Pons (tissue), 1 donor: ENCODE measurements around the gene C1orf226.

ENCODE experiments used
- DNase-seq: peaks from one replicate; pipeline ENCODE4 v3.0.0-alpha.2; 2016; ENCODE audit warnings: low spot score

C1orf226 gene

DNA sequence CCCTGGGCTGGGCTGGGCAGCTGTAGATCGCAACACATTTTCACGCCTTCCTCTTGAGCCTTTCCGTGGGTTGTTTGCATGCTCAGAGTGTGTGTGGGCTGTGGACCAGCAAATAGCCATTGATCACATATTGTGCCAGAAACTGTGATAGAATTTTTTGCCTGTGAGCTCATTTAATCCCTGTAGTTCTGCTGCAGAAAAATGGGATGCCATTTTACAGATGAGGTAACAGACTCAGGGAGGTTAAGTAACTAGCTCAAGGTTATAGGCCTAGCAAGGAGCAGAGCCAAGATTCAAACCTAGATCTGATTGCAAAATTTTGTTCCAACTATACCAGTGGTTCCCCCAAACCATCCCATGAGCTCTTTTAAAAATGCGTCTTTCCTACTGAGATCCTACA is 15.4 kb upstream of the C1orf226 start:
- DNase-seq, result no peak

DNA sequence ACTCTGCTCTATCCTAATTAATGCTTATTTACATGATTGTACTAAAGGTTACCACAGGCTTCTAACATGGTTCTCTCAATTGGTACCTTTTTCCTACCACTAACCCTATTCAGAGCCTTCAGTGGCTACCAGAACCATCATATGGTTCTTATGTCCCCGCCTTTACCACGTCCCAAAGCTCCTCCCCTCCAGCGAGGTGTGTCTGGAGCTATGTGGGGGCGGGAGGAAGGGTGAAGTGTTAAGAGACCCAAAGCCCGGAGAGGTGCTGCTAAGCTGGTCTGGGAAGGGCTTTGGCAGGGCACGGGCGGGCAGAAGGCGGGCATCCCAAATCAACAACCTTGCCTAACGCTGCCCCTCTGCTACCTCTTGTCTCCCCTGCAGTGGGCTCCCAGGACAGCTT is 14.9 kb upstream of the C1orf226 start:
- DNase-seq, result no peak

DNA sequence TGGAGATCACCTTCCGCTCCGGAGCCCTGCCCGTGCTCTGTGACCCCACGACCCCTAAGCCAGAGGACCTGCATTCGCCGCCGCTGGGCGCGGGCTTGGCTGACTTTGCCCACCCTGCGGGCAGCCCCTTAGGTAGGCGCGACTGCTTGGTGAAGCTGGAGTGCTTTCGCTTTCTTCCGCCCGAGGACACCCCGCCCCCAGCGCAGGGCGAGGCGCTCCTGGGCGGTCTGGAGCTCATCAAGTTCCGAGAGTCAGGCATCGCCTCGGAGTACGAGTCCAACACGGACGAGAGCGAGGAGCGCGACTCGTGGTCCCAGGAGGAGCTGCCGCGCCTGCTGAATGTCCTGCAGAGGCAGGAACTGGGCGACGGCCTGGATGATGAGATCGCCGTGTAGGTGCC is 14.5 kb upstream of the C1orf226 start:
- no peak for DNase-seq

DNA sequence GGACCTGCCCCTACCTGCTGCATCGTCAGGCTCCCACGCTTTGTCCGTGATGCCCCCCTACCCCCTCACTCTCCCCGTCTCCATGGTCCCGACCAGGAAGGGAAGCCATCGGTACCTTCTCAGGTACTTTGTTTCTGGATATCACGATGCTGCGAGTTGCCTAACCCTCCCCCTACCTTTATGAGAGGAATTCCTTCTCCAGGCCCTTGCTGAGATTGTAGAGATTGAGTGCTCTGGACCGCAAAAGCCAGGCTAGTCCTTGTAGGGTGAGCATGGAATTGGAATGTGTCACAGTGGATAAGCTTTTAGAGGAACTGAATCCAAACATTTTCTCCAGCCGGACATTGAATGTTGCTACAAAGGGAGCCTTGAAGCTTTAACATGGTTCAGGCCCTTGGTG is 13.8 kb upstream of the C1orf226 start:
- no peak for DNase-seq

DNA sequence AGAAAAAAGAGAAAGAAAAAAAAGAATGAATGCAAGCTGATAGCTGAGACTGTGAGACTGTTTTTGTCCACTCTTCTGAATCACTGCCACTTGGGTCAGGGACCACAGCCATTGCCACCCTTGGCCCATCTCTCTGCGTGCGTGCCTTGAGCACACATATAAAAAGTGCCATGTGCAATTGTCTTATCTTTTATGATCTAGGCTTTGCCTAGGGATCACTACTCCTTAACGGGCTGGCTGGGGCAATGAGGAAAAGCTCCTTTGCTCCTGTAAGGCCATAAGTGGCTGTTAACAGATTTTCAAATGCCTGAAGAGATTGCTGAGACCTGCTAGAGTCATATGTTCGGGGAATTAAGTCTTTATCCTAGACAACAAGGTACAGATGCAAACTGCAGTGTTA is 13.1 kb upstream of the C1orf226 start:
- DNase-seq, result no peak

DNA sequence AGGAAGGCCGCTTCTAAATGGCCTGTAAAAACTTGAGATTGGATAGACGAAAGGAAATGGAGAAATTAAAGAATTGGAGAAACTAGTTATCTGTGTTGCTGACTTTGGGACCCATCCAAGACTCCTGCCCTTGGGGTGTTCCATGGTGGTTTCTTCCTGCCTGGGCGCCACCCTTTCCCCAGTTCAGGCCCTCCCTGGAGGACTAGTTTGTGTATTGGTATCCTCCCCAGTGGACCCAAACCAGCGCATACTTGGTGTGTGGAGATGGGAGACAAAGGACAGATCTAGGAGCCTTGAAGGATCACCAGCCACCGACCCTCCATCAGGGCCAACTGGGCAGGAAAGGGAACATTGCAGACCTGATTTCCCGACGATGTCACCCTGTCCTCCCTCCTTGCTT is 12.0 kb upstream of the C1orf226 start:
- DNase-seq, result no peak

DNA sequence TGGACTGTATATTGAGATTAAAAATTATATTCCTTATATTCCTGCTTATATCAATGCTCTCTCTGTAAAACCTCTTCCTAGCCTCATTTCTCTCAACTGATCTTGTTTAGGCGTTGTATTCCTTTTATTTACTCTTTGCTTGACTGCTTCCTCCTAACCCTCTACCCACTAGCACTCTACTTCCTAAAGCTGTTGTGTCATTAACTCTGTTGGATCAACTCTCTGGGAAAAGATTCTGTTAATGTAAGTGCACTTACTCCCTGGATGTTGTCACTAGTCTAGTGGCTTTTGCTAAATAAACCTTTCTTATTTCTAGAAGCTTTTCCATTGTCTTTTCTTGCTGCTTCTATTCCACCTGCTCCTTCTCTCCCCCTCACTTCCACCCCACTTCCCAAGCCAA is 11.4 kb upstream of the C1orf226 start:
- DNase-seq, result no peak

DNA sequence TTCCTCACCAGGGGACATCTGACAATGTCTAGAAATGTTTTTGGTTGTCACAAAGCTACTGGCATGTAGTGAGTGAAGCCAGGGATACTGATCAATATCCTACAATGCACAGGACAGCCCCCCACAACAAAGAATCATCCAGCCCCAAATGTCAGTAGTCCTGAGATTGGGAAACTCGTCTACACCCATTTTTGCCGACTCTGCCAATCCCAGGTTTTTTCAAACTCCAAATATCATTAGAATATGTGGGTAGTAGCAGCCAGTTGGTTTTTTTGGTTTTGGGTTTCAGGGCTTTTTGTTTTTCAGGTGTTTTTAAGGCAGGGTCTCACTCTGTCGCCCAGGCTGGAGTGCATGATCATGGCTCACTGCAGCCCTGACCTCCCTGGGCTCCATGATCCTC is 10.8 kb upstream of the C1orf226 start:
- DNase-seq, result no peak

DNA sequence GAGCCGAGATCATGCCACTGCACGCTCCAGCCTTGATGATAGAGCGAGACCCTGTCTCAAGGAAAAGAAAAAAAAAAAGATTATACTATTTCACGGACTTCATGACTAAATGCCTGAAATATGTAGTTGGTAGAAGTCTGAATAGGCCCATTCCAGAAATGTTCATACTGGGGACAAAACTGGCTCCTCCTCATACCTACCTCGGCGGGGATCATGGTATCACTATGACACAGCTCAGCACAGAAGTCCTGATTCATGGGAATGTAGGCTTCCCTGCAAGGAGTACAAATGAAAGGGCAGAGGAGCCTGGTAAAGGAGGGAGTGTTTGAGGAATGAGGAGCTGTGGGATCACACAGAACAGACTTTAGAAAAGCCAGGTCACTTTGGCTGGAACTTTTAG is 9.9 kb upstream of the C1orf226 start:
- DNase-seq, result no peak

DNA sequence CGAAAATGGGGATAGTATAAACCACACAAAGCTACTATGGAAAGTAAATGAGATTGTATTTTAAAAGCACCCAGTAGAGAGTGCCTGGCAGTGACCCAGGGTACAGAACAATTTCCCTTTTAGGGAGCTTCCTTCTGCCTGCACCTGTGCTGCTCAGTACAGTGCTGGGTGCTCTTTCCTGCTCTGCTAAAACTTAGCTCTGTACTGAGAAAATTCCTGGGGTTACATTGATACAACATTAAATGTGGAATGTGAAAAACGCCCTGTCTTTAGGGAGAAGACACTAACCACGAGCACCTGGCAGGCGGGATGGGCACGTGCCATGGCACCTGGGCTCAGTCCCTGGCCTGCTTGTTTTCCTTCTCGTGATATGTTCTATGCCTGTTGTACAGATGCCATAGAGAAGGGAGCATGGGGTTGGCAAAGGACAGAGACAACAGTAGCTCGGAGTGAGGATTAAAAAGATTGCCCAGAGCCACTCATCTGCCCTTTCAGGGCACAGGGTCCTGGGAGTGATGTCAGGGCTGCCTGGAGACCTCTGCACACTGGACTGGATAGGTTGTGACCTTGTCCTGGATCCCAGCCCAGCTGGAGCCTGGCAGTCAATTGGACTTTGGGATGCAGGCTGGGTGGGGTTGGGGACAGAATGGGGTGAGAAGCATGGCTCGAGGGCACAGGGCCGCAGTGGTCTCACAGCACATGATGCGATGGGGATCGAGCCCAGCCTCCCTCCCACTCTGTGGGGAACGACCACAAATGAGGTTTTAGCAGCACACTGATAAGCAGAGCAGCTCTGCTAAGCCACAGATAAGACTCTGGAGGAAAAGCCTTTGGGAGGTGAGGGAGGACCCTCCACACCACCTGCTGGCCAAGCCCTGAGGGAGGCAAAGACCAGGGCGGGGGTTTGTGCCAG is 9.1 kb upstream of the C1orf226 start:
- no peak for DNase-seq

DNA sequence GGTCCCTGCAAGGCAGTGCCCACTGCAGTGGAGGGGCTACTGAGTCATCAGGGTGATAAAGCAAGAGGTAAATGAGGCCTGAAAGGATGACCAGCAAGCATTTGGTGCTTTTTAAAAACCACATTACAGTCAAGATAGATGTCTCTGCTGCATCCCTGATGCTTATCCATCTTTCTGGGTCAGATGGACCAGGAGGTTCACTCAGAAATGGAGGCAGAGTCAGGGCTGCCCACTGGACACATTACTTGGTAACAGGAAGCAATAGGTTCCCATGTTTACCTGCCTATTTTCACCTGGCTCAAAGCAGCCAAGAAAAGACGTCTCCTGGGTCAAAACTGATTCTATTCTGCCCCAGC is 8.5 kb upstream of the C1orf226 start:
- no peak for DNase-seq

DNA sequence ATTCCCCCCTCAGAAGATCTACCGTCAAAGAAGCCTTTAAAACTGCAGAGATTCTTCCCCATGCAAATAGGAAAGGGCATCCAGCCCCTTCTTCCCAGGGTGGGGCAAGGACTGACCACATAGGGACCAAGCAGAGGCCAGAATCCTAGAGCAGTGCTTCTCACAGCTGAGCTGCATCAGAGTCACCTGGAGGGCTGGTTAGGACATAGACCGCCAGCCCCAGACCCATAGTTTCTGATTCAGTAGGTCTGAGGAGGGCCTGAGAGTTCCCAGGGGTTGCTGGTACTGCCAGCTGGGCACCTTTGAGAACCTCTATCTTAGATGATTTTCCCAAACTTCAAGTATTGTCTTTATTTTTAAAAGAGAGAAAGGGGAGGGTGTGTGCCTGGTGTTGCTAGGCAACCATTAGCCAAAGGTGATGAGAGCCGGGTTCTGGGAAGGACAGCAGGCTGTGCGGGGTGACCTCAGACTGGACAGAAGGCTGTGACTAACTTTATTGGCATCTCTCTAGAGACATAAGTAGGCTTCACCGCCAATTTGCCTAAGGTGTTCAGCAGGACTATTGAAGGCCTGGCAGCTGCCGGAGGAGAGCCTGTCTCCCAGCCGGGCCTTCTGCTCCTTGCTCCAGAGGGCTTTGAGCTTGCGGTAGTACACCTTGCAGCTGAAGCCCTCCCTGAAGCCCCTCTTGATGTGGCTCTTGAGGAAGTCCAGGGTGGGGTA is 7.8 kb upstream of the C1orf226 start:
- no peak for DNase-seq

DNA sequence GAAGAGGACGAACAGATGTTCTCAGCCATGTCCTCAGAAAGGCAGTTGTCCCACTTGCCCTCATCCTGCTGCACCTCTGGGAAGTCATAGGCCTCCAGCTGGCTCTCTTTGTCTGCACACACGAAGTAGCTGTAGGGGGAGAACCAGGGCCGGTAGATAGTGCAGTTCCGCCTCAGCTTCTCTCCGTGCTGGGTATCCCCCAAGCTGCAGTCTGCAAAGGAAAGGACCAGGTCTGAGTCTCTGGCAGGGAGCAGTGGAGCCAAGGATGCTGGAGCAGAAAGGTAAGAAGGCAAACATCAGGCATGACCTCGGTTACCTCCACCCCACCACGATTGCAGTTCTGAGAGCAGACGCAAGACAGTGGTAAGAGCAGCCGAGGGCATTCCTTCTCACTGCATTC is 7.1 kb upstream of the C1orf226 start:
- DNase-seq, result no peak

DNA sequence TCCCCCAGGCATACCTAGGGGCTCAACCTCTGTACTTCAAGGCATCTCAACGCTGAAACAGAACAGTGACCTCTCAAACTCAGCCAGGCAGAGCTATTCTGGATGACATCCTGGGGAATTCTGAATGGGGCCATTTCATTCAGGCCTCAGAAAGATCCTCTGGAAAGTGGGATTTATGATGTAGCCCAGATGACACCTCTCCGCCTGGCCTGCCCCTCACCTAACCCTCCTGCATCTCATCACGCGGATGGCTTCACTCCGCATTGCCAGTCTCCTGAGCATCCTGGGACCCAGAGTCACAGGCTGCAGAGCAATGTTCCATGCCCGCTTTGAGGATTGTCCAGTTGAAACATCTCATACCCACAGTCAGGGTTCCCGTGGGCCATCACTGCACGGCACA is 6.1 kb upstream of the C1orf226 start:
- DNase-seq, result no peak

DNA sequence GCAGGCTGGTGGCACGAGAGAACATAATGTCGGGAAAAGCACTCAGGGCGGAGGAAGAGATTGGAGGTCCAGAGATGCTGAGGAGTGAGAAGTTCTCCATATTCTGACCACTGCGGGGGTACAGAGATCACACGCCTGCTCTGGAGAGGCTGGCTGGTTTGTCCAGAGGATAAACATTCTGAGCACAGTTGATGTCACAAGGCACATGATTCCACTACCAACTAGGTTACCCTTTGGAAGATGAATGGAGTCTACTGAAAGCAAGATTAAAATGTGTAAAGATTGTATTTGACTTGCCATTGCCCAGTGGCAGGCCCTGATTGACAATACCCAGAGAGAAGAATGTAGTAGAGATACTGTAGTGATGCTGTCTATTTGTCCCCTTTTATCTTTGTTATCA is 4.8 kb upstream of the C1orf226 start, which contains the start of gene SPATA46:
Gene SPATA46, minus strand, starts transcription at position 164 of the 400 bp plus-strand sequence. Its CDS starts 64 bp downstream, at position 100.
- peak; percentile 14 for DNase-seq

DNA sequence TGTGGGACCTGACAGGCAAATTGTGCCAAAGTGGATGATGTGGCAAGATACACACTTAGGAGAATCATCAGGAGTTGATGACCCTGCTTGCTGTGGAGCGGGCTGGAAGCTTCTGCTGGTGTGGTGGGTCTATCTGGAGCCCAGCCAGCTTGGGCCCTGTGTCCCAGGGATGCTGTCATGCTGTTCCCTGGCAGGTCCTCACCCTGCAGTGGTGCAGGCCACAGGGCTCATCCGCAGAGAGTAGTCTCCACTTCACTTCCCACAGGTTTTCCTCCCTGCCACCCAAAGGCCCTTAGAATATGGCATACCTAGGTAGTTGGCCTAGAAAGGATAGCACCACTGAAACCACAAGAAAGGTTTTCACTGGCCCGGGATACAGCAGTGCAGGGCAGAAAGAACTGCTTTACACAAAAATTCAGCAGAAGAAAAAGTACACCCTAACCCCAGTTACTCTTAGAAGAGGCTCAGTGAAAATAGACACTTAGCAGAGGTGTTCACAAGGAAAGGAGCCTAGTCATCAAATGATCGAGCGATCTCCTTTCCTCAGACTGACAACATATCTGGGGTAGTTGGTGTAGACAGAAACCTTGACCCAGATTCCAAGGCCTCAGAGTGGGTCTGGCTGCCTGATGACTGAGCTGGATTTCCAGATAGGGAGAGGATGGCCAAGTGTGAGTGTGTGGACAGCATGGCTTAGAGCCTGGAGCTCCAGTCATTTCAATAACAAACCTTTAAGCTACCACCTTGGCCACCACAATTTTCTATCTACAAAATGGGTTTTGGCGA is 1.3 kb upstream of the C1orf226 start:
- DNase-seq, result no peak

DNA sequence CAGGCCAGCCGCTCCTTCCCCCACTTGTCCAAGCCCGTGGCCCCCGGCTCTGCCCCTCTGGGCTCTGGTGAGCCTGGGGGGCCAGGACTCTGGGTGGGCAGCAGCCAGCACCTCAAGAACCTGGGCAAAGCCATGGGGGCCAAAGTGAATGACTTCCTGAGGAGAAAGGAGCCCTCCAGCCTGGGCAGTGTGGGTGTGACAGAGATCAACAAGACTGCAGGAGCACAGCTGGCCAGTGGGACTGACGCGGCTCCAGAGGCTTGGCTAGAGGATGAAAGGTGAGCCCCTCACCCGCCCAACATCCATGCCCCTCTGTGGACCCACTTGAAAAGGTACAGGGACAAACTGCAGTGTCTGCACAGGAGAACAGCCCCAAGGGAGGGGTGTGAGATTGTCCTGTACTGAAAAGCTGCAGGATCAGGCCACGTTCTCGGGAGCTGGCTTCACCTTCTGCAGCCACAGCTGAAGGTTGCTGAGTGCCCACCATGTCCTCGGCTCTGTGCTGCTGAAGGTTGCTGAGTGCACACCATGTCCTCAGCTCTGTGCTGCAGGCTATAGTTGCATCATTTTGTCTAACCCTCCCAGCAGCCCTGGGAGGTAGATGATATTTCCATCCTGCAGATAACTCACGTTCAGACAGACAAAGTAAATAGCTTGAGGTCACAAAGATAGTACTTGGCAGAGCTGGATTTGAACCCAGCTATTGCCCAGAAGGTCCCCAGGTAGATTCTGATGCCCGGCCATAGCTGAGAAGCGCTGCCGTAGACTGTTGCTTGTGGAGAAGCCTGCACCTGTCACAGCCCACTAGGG is 618 bp downstream of the C1orf226 start:
- DNase-seq, result no peak

DNA sequence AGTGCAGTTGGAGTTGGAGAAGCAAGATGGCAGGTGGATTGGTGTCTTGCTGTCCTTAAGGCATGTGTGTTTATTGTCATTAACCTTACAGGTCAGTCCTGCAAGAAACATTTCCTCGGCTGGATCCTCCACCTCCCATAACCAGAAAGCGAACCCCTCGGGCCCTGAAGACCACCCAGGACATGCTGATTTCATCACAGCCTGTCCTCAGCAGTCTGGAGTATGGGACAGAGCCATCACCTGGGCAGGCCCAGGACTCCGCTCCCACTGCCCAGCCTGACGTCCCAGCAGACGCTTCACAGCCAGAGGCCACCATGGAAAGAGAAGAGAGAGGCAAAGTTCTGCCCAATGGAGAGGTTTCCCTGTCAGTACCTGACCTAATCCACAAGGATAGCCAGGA is 1.6 kb downstream of the C1orf226 start:
- no peak for DNase-seq

DNA sequence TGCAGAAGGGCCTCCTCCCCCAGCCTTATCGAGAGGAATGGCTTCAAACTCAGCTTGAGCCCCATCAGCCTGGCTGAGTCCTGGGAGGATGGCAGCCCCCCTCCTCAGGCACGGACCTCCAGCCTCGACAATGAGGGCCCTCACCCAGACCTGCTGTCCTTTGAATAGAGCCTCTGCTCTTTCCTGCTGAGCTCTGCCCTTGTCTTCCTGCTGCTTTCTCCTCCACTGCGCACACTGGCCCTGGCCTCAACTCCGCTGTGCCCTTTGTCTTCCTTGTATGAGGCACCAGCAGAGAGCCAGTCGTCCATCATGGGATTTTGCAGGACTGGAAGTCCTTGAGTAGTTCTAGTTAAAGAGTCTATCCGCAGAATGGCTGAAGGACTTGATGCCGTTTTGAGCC is 2.0 kb downstream of the C1orf226 start:
- DNase-seq, result no peak

DNA sequence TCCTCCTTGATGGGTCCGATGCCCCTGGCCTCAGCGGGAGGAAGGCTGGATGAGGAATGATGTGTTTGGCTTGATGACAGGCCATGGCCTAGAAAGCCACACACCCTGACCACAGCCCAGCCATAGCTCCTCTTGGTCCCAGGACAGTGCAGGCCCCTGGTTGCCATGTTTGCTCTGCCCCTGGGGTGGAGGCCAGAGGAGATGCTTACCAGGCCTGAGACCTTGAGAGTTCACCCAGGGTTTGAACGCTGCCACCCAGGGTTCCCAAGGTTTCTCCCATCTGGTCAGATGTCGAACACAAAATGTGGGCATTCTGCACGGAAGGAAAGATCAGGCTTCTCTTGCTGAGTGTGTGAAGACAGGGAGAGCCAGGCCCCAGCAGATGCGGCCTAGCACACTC is 2.6 kb downstream of the C1orf226 start:
- DNase-seq, result no peak

DNA sequence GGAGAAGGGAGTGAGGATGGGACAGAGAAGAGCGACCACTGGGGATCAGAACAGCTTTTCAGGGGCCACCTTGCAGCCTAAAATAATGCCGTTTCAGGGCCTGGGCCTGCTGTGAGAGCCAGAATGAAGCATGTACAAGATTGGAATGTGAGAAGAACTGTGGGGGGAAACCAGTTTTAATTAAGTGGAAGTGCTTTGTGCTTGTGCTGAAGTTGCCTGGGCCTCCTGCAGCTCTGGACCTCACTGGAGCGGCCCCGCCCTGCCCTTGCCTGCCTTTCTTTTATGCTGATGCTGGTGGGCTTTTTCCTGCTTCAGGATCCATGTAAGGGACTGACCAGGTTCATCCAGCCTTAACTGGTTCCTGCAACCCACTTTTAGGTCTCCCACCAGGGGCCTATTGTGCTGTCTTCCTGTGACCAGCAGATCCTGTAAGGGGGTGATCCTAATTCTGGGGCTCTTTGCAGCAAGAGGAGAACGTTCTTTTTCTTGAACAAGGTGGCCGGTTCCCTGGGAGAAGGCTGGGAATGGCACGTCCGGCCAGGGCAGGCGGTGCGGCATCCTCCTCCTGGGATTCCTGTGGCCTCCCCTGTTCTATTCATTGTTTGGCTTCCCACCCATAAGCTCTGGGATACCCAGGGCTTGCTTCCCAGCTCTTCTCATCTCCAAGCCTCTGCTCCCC is 3.2 kb downstream of the C1orf226 start:
- DNase-seq, result no peak
